ENCODE measurements around the gene MMP19.

The MMP19 gene

DNA sequence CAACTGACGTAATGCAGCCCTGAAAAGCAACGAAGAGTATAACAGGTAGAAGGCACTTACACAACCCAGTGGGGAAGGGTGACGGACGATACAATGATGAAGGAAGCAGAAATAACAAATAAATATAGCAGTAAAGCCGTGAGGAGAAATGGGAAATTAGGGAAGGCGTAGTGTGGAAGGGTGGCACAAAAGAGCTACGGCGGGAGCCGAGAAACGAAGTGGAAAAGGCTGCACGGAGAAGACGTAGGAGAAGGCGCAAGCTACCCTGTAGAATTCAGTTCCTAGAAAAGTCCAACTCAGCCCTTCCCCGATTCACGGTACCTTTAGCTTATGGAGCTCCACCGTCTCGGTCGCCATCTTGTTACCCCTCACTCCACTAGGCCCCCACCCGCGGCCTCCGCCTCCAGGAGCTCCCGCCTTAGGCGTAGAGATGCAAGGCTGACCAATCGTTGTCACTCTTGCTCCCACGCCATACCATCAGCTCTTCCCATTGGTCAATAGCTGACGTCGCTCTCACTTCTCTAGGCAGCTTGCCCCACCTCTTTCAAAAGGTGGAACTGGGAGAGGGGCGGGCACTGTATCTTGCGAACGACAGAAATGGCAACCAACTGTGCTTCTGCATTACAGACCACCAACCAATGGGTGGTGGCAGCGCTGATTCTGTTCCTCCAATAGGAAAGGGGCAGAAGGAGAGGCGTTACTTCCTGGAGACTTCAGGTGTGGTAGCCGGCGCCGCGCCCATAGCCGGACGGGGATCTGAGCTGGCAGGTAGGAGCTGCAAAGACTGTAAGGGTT lies 25.2 kb downstream of the MMP19 start, which contains the start of the genes ORMDL2 and SARNP:
Gene ORMDL2 (plus strand): TSS at position 697 of the 795 bp plus-strand sequence. CDS start 959 bp downstream, outside the sequence.
Gene SARNP (minus strand): TSS at position 380 of the 795 bp plus-strand sequence. CDS start 23 bp downstream, at position 357.
- TF ChIP-seq, protein P1, sequence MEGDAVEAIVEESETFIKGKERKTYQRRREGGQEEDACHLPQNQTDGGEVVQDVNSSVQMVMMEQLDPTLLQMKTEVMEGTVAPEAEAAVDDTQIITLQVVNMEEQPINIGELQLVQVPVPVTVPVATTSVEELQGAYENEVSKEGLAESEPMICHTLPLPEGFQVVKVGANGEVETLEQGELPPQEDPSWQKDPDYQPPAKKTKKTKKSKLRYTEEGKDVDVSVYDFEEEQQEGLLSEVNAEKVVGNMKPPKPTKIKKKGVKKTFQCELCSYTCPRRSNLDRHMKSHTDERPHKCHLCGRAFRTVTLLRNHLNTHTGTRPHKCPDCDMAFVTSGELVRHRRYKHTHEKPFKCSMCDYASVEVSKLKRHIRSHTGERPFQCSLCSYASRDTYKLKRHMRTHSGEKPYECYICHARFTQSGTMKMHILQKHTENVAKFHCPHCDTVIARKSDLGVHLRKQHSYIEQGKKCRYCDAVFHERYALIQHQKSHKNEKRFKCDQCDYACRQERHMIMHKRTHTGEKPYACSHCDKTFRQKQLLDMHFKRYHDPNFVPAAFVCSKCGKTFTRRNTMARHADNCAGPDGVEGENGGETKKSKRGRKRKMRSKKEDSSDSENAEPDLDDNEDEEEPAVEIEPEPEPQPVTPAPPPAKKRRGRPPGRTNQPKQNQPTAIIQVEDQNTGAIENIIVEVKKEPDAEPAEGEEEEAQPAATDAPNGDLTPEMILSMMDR (IDR thresholded peaks at IDR 0.05): no peak

DNA sequence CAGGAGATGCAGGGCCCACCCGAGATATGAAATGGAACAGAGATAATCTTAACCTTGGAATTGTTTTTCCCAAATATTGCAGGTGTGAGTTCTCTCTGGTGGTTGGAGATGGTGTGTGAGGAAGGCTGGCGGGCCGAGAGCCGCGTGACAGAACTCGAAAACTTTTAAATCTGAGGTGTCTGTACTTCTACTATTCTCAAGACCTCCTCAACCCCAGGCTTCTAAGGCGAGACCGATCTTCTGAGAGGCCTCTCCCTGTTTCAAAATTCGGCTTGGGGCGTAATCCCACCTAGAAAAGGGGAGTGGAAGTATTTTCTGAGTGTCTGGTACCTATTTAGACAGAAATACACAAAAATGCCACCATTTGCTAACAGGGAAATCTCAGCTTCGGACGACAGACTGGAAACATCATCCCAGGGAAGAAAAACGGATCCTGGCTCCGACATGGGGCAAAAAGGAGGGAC lies 25.8 kb downstream of the MMP19 start:
- TF ChIP-seq, protein P1 (IDR thresholded peaks at IDR 0.05): no peak

DNA sequence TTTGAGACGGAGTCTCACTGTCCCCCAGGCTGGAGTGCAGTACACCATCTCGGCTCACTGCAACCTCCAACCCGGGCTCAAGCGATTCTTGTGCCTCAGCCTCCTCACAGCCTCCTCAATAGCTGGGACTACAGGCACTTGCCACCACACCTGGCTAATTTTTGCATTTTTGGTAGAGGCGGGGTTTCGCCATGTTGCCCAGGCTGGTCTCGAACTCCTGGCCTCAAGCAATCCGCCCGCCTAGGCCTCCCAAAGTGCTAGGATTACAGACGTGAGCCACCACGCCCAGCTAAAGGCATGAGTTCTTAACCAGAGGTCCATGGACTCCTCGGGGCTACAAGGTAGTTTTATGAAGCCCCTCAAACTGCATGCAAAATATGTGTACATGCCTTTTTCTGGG lies 27.3 kb downstream of the MMP19 start:
- TF ChIP-seq, protein P1 (IDR thresholded peaks at IDR 0.05): no peak

DNA sequence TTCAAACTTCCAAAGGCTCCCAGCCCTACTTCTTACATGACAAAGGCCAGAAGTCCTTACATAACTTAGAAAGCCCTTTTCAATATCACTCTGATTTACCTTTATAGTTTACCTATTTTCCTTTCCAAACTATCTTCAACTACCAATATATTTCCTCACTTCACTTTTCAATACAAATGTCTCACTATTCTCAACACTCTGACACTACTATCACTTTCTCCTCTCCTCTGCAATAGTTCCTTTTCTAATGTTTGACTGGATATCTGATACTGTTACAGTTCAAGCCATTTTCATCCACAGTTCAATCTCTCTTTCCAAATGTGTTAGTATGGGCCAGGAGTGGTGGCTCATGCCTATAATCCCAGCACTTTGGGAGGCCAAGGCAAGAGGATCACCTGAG lies 28.5 kb downstream of the MMP19 start:
- TF ChIP-seq, protein P1 (IDR thresholded peaks at IDR 0.05): no peak

DNA sequence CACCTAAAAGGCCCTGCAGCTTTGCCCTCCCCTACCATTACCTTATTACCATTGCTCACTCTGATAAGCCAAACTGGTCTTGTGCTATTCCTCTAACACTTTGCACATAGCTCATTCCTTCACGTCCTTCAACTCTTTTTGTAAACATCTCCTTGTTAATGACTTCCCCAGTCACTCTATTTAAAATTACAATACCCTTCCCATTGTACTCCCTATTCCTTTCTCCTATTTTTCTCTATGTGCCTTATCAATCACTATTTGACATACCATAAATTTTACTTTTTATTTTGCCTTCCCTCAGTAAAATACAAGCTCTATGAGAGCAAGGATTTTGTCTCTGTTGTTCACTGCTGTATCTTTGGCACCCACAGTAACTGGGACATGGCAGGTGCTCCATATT lies 30.6 kb downstream of the MMP19 start:
- TF ChIP-seq, protein P1 (IDR thresholded peaks at IDR 0.05): no peak

DNA sequence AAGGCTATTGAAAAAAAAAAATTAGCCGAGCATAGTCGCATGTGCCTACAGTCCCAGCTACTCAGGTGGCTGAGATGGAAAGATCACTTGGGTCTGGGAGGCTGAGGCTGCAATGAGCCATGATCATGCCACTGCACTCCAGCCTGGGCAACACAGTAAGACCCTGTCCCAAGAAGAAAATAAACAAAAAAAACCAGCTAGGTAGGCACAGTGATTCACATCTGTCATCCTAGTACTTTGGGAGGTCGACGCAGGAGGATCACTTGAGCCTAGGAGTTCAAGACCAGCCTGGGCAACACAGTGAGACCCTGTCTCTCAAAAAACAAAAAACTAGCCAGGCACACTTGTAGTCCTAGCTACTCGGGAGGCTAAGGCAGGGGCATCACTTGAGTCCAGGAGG lies 33.5 kb downstream of the MMP19 start:
- TF ChIP-seq, protein P1 (IDR thresholded peaks at IDR 0.05): no peak

DNA sequence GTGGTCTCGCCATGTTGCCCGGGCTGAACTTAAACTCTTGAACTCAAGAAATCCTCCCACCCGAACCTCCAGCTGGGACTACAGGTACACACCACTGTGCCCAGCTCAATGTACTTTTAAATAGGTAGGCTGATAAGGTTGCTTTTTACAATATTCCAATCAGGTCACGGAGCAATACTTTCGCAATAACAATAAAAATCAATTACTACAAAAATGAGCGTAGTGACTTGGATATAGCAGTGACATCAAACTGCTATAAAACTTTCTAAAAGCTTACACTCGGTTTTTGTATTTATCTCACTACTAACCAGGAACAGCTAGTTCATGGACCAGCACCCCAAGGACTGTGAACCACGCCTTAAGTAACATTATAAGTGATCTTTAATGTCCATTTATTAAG lies 35.8 kb downstream of the MMP19 start:
- TF ChIP-seq, protein P1 (IDR thresholded peaks at IDR 0.05): no peak

Data from LNCAP (cell line).